ENCODE results near the gene SOWAHC. TPM values are rescaled to one million over a fixed set of nuclear protein-coding genes. Genes with fewer than 3 reads are reported as not detected.
"Not testable (repeated sequence)": the region's sequence is repeated elsewhere in the genome, so short reads cannot be mapped to it uniquely, and the experiment has no call there.

Gene SOWAHC, protein sequence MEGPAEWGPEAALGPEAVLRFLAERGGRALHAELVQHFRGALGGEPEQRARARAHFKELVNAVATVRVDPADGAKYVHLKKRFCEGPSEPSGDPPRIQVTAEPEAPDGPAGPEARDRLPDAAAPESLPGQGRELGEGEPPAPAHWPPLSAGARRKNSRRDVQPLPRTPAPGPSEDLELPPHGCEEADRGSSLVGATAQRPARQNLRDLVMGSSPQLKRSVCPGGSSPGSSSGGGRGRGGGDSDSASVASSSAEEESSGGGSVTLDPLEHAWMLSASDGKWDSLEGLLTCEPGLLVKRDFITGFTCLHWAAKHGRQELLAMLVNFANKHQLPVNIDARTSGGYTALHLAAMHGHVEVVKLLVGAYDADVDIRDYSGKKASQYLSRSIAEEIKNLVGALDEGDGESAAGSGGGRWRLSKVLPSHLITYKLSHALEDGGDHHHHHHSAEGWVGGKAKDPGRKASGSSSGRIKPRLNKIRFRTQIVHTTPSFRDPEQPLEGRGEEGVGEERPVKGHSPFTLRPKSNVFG
- total RNA-seq (10 to 100 TPM; 13.9 to 36.1 (median 17.0) TPM), polyA plus RNA-seq (1 to 10 TPM; 9.5 to 9.9 TPM)
- long read RNA-seq, donor 1, full-length matches to known transcripts, result 6 of 6 reads
- long read RNA-seq, donor 1, partial matches to known transcripts, result 0 of 6 reads
- long read RNA-seq, donor 1, other reads (novel, unspliced or antisense), result 0 of 6 reads
- long read RNA-seq, donor 2, full-length matches to known transcripts, result 32 of 32 reads
- long read RNA-seq, donor 2, partial matches to known transcripts, result 0 of 32 reads
- long read RNA-seq, donor 2, other reads (novel, unspliced or antisense), result 0 of 32 reads
- long read RNA-seq, donor 3, full-length matches to known transcripts, result 53 of 53 reads
- long read RNA-seq, donor 3, partial matches to known transcripts, result 0 of 53 reads
- long read RNA-seq, donor 3, other reads (novel, unspliced or antisense), result 0 of 53 reads

DNA sequence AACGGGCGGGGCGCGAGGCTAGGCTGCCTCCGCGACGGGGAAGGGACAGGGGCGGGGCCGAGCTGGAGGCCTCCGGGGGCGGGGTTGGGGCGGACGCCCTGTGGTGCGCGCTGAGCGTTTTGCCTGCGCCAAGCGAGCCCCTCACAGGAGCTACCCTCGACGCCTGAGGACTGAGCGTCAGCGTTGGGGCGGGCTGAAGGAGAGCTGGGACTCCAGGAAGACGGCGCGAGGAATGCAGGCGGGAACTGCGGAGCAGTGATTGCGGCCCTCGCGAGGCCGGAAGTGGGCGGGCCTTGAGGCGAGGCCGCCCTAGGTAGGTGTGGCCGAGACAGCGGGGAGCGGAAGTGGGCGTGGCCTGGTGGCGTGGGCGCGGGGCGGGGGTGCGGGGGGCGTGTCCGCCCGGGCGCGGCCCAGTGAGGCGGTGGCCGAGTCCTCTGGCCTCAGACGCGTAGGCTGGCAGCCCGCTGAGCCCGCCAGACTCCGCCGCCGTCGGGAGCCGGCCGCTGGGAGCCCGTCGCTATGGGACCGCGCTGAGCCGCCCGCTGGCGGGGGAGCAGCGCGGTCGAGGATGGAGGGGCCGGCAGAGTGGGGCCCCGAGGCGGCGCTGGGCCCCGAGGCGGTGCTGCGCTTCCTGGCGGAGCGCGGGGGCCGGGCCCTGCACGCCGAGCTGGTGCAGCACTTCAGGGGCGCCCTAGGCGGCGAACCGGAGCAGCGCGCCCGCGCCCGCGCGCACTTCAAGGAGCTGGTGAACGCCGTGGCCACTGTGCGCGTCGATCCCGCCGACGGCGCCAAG is at the start of gene SOWAHC, which contains the start of gene SEPTIN10:
TSS of gene SOWAHC (plus strand) at position 443 of the 793 bp plus-strand sequence. CDS start at position 569, 126 bp downstream.
TSS of gene SEPTIN10 (minus strand) at position 45 of the 793 bp plus-strand sequence. CDS start 139 bp downstream, outside the sequence.
- Histone ChIP-seq H3K36me3 (no peaks in the 10 kb centered on the region), H3K27ac (peak within 1 kb of the TSS; percentile 98 to 99), H3K4me1 (ENCODE audit: insufficient read depth) (peaks cover 18% of the 10 kb centered on the region), H3K4me3 (peak within 1 kb of the TSS; percentile 85), H3K27me3 (no peaks in the 10 kb centered on the region), H3K9me3 (no peaks in the 10 kb centered on the region)
- peak; percentile 96 to 98 (median 97) for DNase-seq
- intact Hi-C loops (cut with DNase I), result loop anchor here in 2 of 4 donors (10.0 kb wide), 1 partner anchor 81 kb away; no protein-coding TSS in a partner anchor
- WGBS, 3 donors, result 1 to 2% (median 1%) methylated on average over 59 to 104 of the region's 104 CpGs
- TF ChIP-seq, protein P1, sequence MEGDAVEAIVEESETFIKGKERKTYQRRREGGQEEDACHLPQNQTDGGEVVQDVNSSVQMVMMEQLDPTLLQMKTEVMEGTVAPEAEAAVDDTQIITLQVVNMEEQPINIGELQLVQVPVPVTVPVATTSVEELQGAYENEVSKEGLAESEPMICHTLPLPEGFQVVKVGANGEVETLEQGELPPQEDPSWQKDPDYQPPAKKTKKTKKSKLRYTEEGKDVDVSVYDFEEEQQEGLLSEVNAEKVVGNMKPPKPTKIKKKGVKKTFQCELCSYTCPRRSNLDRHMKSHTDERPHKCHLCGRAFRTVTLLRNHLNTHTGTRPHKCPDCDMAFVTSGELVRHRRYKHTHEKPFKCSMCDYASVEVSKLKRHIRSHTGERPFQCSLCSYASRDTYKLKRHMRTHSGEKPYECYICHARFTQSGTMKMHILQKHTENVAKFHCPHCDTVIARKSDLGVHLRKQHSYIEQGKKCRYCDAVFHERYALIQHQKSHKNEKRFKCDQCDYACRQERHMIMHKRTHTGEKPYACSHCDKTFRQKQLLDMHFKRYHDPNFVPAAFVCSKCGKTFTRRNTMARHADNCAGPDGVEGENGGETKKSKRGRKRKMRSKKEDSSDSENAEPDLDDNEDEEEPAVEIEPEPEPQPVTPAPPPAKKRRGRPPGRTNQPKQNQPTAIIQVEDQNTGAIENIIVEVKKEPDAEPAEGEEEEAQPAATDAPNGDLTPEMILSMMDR (IDR thresholded peaks at IDR 0.05), result no peak
- peak; percentile 84 for TF ChIP-seq POLR2A (IDR thresholded peaks at IDR 0.05)
- peak; percentile 88 for TF ChIP-seq EP300 (IDR thresholded peaks at IDR 0.05)

DNA sequence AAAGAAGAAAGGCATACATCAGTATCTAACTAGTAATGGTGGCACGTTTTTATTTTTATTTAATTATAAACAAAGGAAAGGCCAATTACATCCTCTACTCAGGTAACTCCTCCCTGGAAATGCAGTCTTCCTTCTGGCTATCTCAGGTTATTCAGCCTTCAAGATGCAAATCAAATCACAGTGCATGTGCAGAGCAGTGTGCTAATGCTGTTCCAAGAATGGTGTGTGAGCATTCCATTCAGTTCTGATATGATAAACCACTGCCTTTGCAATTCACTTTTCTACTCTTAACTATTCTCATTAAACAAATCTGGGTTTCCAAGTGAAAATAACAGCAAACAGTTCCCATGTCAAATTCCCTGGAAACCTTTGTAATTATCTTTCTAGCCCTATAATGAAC is 38.8 kb upstream of the SOWAHC start:
- Histone ChIP-seq H3K4me3 (no peak overlapping the region), H3K36me3 (no peaks in the 10 kb centered on the region), H3K27me3 (no peaks in the 10 kb centered on the region), H3K9me3 (no peaks in the 10 kb centered on the region), H3K4me1 (ENCODE audit: insufficient read depth) (no peaks in the 10 kb centered on the region), H3K27ac (no peak overlapping the region)
- TF ChIP-seq POLR2A (IDR thresholded peaks at IDR 0.05) (no peak), EP300 (IDR thresholded peaks at IDR 0.05) (no peak)
- TF ChIP-seq, protein P1 (IDR thresholded peaks at IDR 0.05), result no peak
- no peak for DNase-seq
- WGBS, 3 donors, result 14 to 38% (median 17%) methylated on average over 1 of the region's 1 CpG
- intact Hi-C loops (cut with DNase I), result no loop called here

DNA sequence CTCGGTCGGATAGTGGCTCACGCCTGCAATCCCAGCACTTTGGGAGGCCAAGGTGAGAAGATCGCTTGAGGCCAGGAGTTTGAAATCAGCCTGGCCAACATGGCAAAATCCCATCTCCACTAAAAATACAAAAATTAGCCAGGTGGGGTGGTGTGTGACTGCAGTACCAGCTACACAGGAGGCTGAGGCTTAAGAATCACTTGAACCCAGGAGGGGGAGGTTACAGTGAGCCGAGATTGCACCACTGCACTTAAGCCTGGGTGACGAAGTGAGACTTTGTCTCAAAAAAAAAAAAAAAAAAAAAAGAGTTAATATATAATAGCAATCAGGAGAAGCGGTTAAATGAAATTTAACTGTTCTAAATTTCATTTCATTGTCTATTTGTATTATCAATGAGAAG is 36.5 kb upstream of the SOWAHC start:
- H3K4me1 ChIP-seq (ENCODE audit: insufficient read depth); H3K27ac ChIP-seq; H3K36me3 ChIP-seq; H3K4me3 ChIP-seq; DNase-seq; H3K9me3 ChIP-seq; H3K27me3 ChIP-seq; intact Hi-C loops (cut with DNase I): not testable (repeated sequence)
- WGBS, 3 donors, result 95 to 96% (median 95%) methylated on average over 7 of the region's 7 CpGs

DNA sequence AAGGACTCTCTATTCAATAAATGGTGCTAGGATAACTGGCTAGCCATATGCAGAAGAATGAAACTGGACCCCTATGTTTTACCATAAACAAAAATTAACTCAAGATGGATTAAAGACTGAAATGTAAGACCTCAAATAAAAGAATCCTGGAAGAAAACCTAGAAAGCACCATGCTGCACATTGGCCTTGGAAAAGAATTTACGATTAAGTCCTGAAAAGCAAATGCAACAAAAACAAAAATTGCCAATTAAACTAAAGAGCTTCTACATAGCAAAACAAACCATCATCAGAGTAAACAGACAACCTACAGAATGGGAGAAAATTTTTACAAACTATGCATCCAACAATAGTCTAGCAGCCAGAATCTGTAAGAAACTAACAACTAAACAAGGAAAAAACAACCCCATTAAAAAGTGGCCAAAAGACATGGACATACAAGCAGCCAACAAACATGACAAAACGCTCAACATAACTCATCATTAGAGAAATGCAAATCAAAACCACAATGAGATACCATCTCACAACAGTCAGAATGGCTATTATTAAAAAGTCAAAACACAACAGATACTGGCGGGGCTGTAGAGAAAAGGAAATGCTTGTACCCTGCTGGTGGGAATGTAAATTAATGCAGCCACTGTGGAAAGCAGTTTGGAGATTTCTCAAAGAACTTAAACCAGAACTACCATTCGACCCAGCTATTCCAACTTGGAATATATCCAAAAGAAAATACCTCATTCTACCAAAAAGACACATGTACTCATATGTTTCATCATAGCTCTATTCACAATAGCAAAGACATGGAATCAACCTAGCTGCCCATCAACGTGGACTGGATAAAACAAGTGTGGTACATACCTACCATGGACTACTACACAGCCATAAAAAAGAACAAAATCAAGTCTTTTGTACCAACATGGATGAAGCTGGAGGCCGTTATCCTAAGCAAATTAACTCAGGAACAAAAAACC is 31.0 kb upstream of the SOWAHC start:
- no peaks in the 10 kb centered on the region for H3K27me3 ChIP-seq
- intact Hi-C loops (cut with DNase I), result no loop called here
- H3K4me3 ChIP-seq, result no peak overlapping the region
- 74 to 81% (median 79%) methylated on average over 6 of the region's 6 CpGs for WGBS, 3 donors
- DNase-seq, result no peak
- H3K9me3 ChIP-seq, result no peaks in the 10 kb centered on the region
- H3K36me3 ChIP-seq, result no peaks in the 10 kb centered on the region
- H3K4me1 ChIP-seq (ENCODE audit: insufficient read depth), result no peaks in the 10 kb centered on the region
- no peak overlapping the region for H3K27ac ChIP-seq
- TF ChIP-seq POLR2A (IDR thresholded peaks at IDR 0.05), result no peak
- TF ChIP-seq, protein P1 (IDR thresholded peaks at IDR 0.05), result no peak

Measured in ovary (tissue), 10 donors.